ENCODE data around the gene DUSP22. TPM values are rescaled to one million over a fixed set of nuclear protein-coding genes. Genes with fewer than 3 reads are reported as not detected.

Gene DUSP22
- polyA plus RNA-seq, 3 donors, result 107 to 120 (median 117) TPM

- Mint-ChIP-seq H3K4me1 (peaks cover 12% of the 10 kb centered on the region), H3K36me3 (peaks cover 0 to 4% of the 10 kb centered on the region in 2 donors), H3K4me3 (no peak overlapping the region), H3K9me3 (peaks cover 10 to 32% (median 22%) of the 10 kb centered on the region in 7 donors), H3K27me3 (ENCODE audit: low read depth in 3 of 3) (peaks cover 13 to 21% (median 19%) of the 10 kb centered on the region in 3 donors), H3K27ac (no peak overlapping the region)
- no peak for DNase-seq
- Histone ChIP-seq H4K20me1 (ENCODE audit: insufficient read depth, low read length) (no peaks in the 10 kb centered on the region), H2AFZ (ENCODE audit: insufficient read depth, low read depth, low read length, poor library complexity, severe bottlenecking) (no peak overlapping the region), H3K4me3 (replicated peaks in 1 of 3; ENCODE audit: low read depth in 2 of 3, low read length in 3 of 3) (no peak overlapping the region), H3K27ac (ENCODE audit: low read depth in 1 of 2, low read length in 2 of 2) (no peak overlapping the region), H3K4me2 (replicated peaks; ENCODE audit: extremely low read depth, low read length, poor library complexity, severe bottlenecking) (no peak overlapping the region), H3K9me3 (replicated peaks in 1 of 2; ENCODE audit: control insufficient read depth in 1 of 2, insufficient read depth in 1 of 2, low read length in 2 of 2) (peaks cover 8 to 20% of the 10 kb centered on the region in 2 donors), H3K9ac (ENCODE audit: insufficient read depth, low read length, poor library complexity, severe bottlenecking) (no peak overlapping the region), H3K79me2 (ENCODE audit: insufficient read depth, low read length) (no peaks in the 10 kb centered on the region), H3K4me1 (ENCODE audit: control insufficient read depth in 1 of 2, insufficient read depth in 2 of 2, low read length in 2 of 2) (peaks cover 11 to 12% of the 10 kb centered on the region in 2 donors), H3K27me3 (ENCODE audit: control insufficient read depth in 2 of 2, insufficient read depth in 2 of 2, low read length in 2 of 2) (no peaks in the 10 kb centered on the region), H3K36me3 (replicated peaks in 1 of 2; ENCODE audit: control insufficient read depth in 1 of 2, insufficient read depth in 2 of 2, low read length in 2 of 2) (no peaks in the 10 kb centered on the region)
- intact Hi-C loops (cut with micrococcal nuclease), result no loop called here
- WGBS (ENCODE audit: insufficient coverage), result 83% methylated on average over 5 of the region's 5 CpGs
- TF ChIP-seq CTCF (IDR thresholded peaks at IDR 0.05), result no peak
Observed at GRCh38 chr6:362924-363249, 70.6 kb downstream of the DUSP22 start.

GRCh38 chr6:363291-363690 lies 71.0 kb downstream of the DUSP22 start:
- TF ChIP-seq CTCF (IDR thresholded peaks at IDR 0.05), result no peak
- Histone ChIP-seq H3K79me2 (ENCODE audit: insufficient read depth, low read length) (no peaks in the 10 kb centered on the region), H3K36me3 (replicated peaks in 1 of 2; ENCODE audit: control insufficient read depth in 1 of 2, insufficient read depth in 2 of 2, low read length in 2 of 2) (no peaks in the 10 kb centered on the region), H3K27me3 (ENCODE audit: control insufficient read depth in 2 of 2, insufficient read depth in 2 of 2, low read length in 2 of 2) (no peaks in the 10 kb centered on the region), H3K4me3 (replicated peaks in 1 of 3; ENCODE audit: low read depth in 2 of 3, low read length in 3 of 3) (no peak overlapping the region), H3K4me1 (ENCODE audit: control insufficient read depth in 1 of 2, insufficient read depth in 2 of 2, low read length in 2 of 2) (peaks cover 7 to 8% of the 10 kb centered on the region in 2 donors), H3K4me2 (replicated peaks; ENCODE audit: extremely low read depth, low read length, poor library complexity, severe bottlenecking) (no peak overlapping the region), H2AFZ (ENCODE audit: insufficient read depth, low read depth, low read length, poor library complexity, severe bottlenecking) (no peak overlapping the region), H3K9me3 (replicated peaks in 1 of 2; ENCODE audit: control insufficient read depth in 1 of 2, insufficient read depth in 1 of 2, low read length in 2 of 2) (peaks cover 8 to 20% of the 10 kb centered on the region in 2 donors), H4K20me1 (ENCODE audit: insufficient read depth, low read length) (no peaks in the 10 kb centered on the region), H3K9ac (ENCODE audit: insufficient read depth, low read length, poor library complexity, severe bottlenecking) (no peak overlapping the region), H3K27ac (ENCODE audit: low read depth in 1 of 2, low read length in 2 of 2) (no peak overlapping the region)
- no peak overlapping the region for H3K4me3 Mint-ChIP-seq
- WGBS (ENCODE audit: insufficient coverage), result 90% methylated on average over 10 of the region's 12 CpGs
- H3K27me3 Mint-ChIP-seq (ENCODE audit: low read depth in 3 of 3), result peaks cover 13 to 20% (median 19%) of the 10 kb centered on the region in 3 donors
- peaks cover 0 to 4% of the 10 kb centered on the region in 2 donors for H3K36me3 Mint-ChIP-seq
- H3K4me1 Mint-ChIP-seq, result peaks cover 8% of the 10 kb centered on the region
- DNase-seq, result no peak
- intact Hi-C loops (cut with micrococcal nuclease), result no loop called here
- no peak overlapping the region for H3K27ac Mint-ChIP-seq
- H3K9me3 Mint-ChIP-seq, result peaks cover 10 to 34% (median 23%) of the 10 kb centered on the region in 7 donors

Measured in CD14-positive monocyte (primary cell).